Stimulated activated CD8-positive, alpha-beta memory T cell treated with anti-CD3 and anti-CD28 coated beads, Interleukin-15, amount 100 ng/mL, for 4 hours (primary cell): ENCODE measurements around the gene CHAC1.

Experiments used
- DNase-seq, 2 donors: peaks; one replicate each; pipeline ENCODE4 v3.0.0-alpha.2; 2020; ENCODE audit warnings: low read depth in 2 of 2

CHAC1 gene

DNA sequence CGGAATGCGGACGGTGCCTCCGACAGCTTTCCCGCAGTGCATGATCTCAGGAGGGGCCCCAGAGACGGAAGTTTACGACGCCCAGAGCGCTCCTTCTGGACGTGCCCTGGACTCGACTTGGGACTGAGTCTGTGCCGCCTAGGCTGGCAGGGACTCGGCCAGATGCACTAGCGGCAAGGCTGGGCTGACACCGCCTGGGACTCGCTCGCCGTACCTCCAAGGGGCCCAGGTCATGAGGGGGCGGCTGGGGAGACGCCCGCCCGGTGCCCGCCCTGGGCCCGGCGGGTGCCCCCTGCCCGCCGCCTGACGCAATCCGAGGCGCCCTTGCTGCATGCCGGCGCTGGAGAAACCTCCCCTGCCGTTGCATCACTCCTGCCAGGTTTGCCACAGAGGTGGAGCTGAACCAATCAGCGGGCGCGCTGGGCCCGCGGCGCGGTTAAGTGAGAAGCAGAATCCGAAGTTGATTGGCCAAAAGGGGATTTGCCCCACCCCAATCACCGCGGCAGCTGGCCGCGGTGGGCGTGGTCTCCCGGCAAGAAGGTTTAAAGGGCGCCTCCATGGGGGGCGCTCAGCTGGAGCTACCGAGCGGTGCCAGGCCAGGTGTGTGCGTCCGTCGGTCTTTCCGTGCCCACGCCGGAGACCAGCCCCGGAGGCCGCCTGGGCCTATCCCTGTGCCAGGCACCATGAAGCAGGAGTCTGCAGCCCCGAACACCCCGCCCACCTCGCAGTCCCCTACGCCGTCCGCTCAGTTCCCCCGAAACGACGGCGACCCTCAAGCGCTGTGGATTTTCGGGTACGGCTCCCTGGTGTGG, at the start of gene CHAC1:
Gene CHAC1 (plus strand): TSS at position 571 of the 812 bp plus-strand sequence. CDS start 113 bp downstream, at position 684.
- DNase-seq, result peak; percentile 93 to 95

DNA sequence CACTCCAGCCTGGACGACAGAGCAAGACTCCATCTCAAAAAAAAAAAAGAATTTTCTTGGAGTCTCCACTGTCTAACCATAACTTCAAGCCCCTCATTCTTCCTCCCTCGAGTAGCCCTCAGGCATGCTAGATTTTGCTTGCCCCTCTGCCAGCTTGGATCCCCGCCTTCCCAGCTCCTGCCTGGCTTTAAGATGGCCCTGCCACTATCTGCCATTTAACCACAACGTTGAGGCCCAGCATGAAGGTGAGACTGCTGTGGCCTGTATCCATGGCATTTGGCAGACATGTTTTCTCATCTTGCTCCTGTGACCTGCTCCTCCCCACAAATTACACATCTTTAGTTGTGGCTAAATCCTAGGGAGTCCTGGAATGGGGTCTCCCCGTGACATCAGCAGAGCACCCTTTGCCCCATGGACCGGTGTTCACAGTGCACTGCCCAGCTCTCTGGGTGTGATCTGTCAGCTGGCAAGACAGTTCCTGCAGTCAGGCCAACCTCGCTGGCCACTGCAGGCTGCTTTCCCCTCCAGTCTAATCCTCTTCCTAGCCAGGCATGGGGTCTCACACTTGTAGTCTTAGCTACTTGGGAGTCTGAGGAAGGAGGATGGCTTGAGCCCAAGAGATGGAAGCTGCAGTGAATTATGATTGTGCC, 48.6 kb upstream of the CHAC1 start:
- no peak for DNase-seq

GRCh38 chr15:40906091-40906990, 46.9 kb upstream of the CHAC1 start:
- DNase-seq, result peak; percentile 51 to 63

DNA sequence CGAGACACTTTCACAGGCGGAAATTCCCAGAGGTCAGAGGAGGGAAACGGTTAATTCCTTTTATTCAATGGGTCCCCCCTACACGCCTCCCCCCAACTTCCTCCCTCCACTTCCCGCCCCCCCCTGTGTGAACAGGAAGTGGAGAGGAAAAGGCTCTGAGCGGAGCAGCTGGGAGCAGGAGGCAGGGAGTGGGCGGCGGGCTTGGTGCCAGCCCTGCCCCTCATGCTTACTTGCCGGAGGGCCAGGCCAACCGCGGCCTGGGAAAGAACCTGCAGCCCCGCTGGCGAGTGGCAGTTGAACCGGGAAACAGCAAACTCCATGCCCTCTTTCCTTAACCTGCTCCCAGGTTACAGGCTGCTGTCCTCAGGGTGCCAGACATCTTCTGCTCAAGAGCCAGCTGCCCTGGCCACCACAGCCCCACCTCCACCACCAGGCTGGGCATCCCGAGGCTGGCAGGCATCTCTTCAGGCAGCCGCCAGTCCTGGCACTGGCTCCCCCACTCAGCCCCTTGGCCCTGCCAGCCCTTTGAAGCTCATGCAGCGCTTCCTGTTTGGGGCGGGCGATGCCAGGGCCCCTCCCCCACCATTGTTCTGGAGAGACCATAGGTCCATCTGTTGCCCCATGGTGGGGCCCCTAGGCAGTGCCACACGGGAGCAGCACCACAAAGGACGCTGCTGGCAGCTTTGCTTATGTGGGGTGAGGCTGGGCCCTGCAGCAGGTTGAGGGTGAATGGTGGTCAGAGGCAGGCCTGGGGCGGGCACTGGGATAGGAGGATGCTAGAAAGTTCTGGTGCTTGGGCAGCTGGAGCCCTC, 46.1 kb upstream of the CHAC1 start:
- no peak for DNase-seq

GRCh38 chr15:40908095-40908494, 45.2 kb upstream of the CHAC1 start:
- no peak for DNase-seq

GRCh38 chr15:40909662-40910630, 43.3 kb upstream of the CHAC1 start:
- DNase-seq, result no peak

GRCh38 chr15:40911141-40911540, 42.1 kb upstream of the CHAC1 start:
- no peak for DNase-seq

DNA sequence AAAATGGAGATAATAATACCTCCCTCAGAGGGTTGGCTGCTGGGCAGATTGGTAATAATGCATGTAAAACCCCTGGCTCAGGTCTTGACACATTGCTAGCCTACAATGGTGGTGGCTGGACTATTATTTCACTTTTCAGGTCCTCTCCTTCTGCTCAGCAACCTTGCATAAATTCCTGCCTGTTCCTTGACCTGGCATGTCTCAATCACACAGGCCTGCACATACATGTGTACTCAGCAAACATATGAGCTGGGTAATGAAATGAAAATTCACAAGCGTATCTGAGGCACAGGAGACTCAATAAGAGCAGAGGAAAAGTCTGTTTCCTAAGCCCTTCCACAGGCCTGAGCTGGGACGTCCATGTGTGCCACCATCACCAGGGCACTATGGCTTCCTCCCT, 41.6 kb upstream of the CHAC1 start:
- no peak for DNase-seq

DNA sequence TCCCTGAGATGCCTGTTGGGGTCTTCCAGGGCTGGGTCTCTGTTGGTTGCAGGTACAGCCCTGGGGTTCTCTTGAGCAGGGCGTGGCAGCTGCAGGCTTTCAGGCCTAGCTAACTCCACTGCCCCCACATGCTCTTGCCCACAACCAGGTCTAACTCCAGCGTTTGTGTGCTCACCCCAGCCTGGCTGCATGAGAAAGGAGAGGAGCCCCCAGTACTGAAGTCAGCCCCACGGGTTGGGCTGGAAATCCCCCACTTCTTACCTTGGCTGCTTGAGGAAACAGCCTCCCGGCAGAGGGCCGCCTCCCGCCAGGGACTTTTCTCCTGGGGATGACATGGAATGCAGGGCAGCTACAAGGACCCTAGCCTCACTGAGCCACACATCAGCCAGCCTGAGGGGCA, 40.8 kb upstream of the CHAC1 start:
- no peak for DNase-seq

DNA sequence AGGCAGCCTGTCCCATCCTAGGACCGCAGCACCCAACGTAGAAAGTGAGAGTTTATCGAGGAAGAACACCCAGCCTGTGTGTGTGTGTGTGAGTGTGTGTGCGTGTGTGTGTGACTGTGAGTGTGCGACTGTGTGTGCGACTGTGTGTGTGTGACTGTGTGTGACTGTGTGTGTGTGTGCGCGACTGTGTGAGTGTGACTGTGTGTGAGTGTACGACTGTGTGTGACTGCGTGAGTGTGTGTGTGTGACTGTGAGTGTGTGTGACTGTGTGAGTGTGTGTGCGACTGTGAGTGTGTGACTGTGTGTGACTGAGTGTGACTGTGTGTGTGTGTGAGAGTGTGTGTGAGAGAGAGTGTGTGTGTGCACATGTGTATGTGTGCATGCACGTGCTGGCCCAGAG, 39.3 kb upstream of the CHAC1 start:
- no peak for DNase-seq

DNA sequence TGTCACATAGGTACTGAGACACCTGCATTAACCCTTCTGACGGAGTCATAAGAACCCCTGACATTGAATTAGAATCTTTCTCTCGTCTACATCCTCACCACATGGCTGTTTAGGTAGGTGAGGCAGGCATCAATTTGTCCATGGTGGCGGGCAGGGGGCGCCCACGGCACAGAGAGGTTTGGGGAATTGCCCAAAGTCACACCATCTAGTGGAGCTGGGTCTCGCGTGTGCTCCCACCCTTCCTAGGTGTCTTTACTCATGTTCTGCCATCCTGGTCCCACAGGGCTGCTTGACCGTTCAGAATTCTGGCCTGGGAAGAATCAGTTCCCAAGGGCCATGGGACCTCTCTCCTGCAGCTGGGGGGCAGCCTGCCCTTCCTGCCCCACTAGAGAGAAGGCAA, 38.8 kb upstream of the CHAC1 start:
- no peak for DNase-seq

DNA sequence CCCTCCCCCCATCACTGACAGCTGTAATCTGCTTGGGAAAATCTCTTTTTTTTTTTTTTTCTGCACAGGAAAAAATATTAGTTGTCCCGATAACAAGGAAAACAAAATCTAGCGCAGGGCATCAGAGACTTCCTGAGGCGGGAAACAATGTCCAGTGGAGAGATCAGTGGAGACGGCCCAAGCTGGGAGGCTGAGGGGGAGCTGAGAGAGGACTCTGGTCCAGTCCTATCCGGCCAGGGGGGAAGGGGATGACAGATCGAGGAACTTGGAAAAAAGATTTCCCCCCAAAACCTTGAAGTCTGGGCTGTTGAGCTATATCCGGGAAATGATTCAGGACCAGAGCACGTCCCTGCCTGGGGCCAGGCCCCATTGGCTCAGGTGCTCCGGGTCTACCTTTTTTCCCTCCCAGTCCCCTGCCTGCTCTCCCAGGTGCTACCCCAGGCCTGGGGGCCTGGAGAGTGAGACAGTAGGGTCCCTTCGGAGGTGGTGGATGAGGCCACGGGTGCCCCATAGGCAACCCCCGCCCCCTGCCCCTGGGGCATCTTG, 38.1 kb upstream of the CHAC1 start:
- DNase-seq, result no peak

DNA sequence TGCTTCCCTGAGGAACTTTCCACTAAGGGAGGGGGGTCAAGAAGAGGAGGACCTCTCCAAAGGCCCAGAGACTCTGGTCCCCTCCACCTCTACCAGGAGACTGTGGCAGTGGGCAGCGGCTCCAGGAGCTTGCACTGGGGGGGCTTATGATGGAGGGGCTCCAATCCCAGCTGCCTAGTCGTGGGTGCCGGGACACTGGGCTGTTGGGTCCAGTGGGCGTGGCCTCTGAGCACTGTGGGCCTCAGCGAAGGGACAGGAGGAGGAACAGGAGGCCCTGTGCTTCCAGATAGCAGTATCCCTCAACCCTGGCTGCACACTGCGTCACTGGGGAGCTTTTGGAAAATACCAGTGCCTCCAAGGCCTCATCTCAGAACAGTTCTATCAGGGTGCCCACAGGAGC, 37.6 kb upstream of the CHAC1 start:
- no peak for DNase-seq

GRCh38 chr15:40917585-40917984, 35.7 kb upstream of the CHAC1 start:
- DNase-seq, result no peak

- no peak for DNase-seq
Measured at GRCh38 chr15:40918146-40918798, 35.0 kb upstream of the CHAC1 start.

GRCh38 chr15:40918799-40919392, 34.4 kb upstream of the CHAC1 start:
- DNase-seq, result no peak

- no peak for DNase-seq
Measured at GRCh38 chr15:40921949-40922607, 31.2 kb upstream of the CHAC1 start.

DNA sequence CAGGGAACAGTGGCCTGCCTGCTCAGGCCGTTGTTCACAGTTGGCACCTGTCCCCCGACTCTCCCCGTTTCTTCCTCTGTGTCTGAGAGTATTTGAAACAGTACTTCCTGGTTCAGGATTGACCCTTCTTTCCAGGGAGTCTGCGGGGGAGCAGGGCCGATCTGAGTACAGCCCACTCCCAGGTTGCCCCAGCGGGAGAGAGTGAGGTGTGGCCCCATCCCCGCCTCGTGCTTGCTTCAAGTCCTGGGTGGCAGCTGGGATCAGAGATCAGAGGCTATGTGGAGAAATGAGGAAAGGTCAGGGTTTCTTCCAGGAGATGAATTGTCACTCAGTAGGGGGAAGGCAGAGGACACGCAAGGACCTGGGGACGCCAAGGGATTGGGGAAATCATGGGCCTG, 30.7 kb upstream of the CHAC1 start:
- DNase-seq, result no peak

GRCh38 chr15:40923551-40923950, 29.7 kb upstream of the CHAC1 start:
- no peak for DNase-seq
